Adrenal gland (tissue), 12 donors: ENCODE results near the gene MRGPRE. TPM values are rescaled to one million over a fixed set of nuclear protein-coding genes. Genes with fewer than 3 reads are reported as not detected.

Source experiments
- DNase-seq, 7 donors: peaks; one replicate each; pipeline ENCODE4 v3.0.0-alpha.2; 2019 to 2020
- H3K27ac ChIP-seq, 5 donors: fragments of 200-600 bp; sonication (generic) in 4 of 5; 1 replicate in 3 of 5; 2 replicates in 2 of 5; pipeline versions ENCODE4 v1.5.1 to v1.8.0; 2016 to 2020; ENCODE audit warnings: mild to moderate bottlenecking in 1 of 5
- H3K27me3 ChIP-seq: fragments of 200-600 bp; 2 replicates; pipeline ENCODE4 v1.8.0; 2021
- H3K36me3 ChIP-seq, 2 donors: fragments of 200-600 bp; replicated peaks in 1 of 2; 1 replicate in 1 of 2; 2 replicates in 1 of 2; pipeline versions ENCODE4 v1.5.1 to v1.8.0; 2018 to 2022
- H3K4me1 ChIP-seq, 2 donors: fragments of 200-600 bp; replicated peaks in 1 of 2; 1 replicate in 1 of 2; 2 replicates in 1 of 2; pipeline versions ENCODE4 v1.5.1 to v1.8.0; 2018 to 2021
- H3K4me3 ChIP-seq, 4 donors: fragments of 200-600 bp; sonication (generic) in 3 of 4; one replicate each; pipeline ENCODE4 v1.5.1; 2016 to 2018
- H3K9me3 ChIP-seq, 3 donors: fragments of 200-600 bp; sonication (generic) in 1 of 3; replicated peaks in 1 of 3; 1 replicate in 2 of 3; 2 replicates in 1 of 3; pipeline versions ENCODE4 v1.5.1 to v1.8.0; 2016 to 2021
- POLR2A ChIP-seq, 2 donors: fragments of 450-650 bp; IDR thresholded peaks; one replicate each; pipeline ENCODE4 v1.6.1; 2017; ENCODE audit warnings: antibody characterized with exemption in 2 of 2, mild to moderate bottlenecking in 2 of 2, moderate library complexity in 1 of 2
- WGBS, 4 donors: extraction: QIAGEN DNeasy Blood & Tissue Kit in 2 of 4; methylation state at CpG; one replicate each; pipeline versions ENCODE4 v1.1.5 to v1.1.7; 2013 to 2017; 5-methylcytosine and 5-hydroxymethylcytosine counted together
- intact Hi-C, 2 donors: fragments of 100-400 bp; cut with DNase I; formaldehyde crosslinking; loops; one replicate each; pipeline versions ENCODE4 v1.14.1 to v1.15.0; 2022 to 2023
- polyA plus RNA-seq, 3 donors: library from polyadenylated mRNA; stranded (reverse); fragments of 200-250 nt in 2 of 3; fragments of 350-450 nt in 1 of 3; fragmentation: Illumina TruSeq in 1 of 3; extraction: RNeasy Lipid Tissue Mini Kit (QIAGEN cat#74804) in 1 of 3; gene quantifications; one replicate each; pipeline ENCODE4 v1.2.3, GENCODE V29; 2013 to 2014
- total RNA-seq, 9 donors: library from RNA; depleted of rRNA in 4 of 9; stranded (reverse); fragments of >200 nt in 4 of 9; fragments of 120-200 nt in 1 of 9; fragmentation: NEBNext Ultra II Directional in 1 of 9; extraction: Animal tissue kit (Norgen Biotek cat#: 25700) in 1 of 9; gene quantifications; one replicate each; pipeline versions ENCODE4 v1.1.0 to v1.2.4, GENCODE V29; 2013 to 2023
- TF ChIP-seq, protein P1 (sequence below), 6 experiments: fragments of 450-650 bp in 4 of 6; fragments of 200-600 bp in 2 of 6; sonication (generic) in 1 of 6; IDR thresholded peaks; 1 replicate in 5 of 6; 2 replicates in 1 of 6; pipeline versions ENCODE4 v1.5.1 to v1.8.0; 2016 to 2021; ENCODE audit warnings: antibody characterized with exemption in 6 of 6, mild to moderate bottlenecking in 2 of 6, moderate library complexity in 1 of 6
- donor health status: healthy with polysubstance abuse.
- donor health status: Bipolar disorder and iron deficiency.
- donor health status: DM: yes; HTN: yes; CAD: no.
- donor health status: DM: no; HTN: no; CAD: no.
- donor health status: DM: no; HTN: no; CAD: no.
- donor health status: DM: yes; HTN: yes; CAD: no.

Gene MRGPRE
- total and polyA plus RNA-seq, 12 donors: not detected

DNA sequence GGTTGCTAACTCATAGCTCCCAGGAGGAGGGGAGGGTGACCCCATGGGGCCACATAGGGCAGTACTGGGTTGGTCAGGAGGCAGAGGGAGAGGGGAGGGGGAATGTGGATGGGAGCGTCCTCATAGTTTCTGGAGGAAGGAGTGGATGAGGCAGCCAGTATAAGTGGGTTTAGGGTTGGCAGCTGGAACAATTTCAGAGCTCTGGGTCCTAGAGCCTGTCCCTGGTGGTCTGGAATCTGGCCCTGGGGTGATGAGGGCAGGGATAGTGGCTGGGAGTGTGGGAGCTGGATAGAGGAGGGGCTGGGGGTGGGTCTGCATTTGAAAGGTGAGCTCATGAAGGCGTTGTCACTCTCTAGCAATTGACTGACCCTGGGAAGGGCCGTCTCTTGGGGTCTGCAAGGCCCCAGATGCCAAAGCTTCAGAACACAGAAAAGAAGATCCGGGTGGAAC is 8.3 kb downstream of the MRGPRE start:
- 42 to 64% (median 54%) methylated on average over 4 of the region's 4 CpGs for WGBS, 4 donors
- peak in 1 of 7 donors; percentile 4 for DNase-seq
- no peak overlapping the region for H3K4me3 ChIP-seq
- H3K27me3 ChIP-seq: peaks cover 18% of the 10 kb centered on the region
- H3K4me1 ChIP-seq: no peaks in the 10 kb centered on the region
- intact Hi-C loops: no loop called here
- no peak overlapping the region for H3K27ac ChIP-seq
- no peaks in the 10 kb centered on the region for H3K36me3 ChIP-seq
- TF ChIP-seq, protein P1, sequence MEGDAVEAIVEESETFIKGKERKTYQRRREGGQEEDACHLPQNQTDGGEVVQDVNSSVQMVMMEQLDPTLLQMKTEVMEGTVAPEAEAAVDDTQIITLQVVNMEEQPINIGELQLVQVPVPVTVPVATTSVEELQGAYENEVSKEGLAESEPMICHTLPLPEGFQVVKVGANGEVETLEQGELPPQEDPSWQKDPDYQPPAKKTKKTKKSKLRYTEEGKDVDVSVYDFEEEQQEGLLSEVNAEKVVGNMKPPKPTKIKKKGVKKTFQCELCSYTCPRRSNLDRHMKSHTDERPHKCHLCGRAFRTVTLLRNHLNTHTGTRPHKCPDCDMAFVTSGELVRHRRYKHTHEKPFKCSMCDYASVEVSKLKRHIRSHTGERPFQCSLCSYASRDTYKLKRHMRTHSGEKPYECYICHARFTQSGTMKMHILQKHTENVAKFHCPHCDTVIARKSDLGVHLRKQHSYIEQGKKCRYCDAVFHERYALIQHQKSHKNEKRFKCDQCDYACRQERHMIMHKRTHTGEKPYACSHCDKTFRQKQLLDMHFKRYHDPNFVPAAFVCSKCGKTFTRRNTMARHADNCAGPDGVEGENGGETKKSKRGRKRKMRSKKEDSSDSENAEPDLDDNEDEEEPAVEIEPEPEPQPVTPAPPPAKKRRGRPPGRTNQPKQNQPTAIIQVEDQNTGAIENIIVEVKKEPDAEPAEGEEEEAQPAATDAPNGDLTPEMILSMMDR (IDR thresholded peaks at IDR 0.05): no peak
- no peak for TF ChIP-seq POLR2A (IDR thresholded peaks at IDR 0.05)
- H3K9me3 ChIP-seq: no peaks in the 10 kb centered on the region

DNA sequence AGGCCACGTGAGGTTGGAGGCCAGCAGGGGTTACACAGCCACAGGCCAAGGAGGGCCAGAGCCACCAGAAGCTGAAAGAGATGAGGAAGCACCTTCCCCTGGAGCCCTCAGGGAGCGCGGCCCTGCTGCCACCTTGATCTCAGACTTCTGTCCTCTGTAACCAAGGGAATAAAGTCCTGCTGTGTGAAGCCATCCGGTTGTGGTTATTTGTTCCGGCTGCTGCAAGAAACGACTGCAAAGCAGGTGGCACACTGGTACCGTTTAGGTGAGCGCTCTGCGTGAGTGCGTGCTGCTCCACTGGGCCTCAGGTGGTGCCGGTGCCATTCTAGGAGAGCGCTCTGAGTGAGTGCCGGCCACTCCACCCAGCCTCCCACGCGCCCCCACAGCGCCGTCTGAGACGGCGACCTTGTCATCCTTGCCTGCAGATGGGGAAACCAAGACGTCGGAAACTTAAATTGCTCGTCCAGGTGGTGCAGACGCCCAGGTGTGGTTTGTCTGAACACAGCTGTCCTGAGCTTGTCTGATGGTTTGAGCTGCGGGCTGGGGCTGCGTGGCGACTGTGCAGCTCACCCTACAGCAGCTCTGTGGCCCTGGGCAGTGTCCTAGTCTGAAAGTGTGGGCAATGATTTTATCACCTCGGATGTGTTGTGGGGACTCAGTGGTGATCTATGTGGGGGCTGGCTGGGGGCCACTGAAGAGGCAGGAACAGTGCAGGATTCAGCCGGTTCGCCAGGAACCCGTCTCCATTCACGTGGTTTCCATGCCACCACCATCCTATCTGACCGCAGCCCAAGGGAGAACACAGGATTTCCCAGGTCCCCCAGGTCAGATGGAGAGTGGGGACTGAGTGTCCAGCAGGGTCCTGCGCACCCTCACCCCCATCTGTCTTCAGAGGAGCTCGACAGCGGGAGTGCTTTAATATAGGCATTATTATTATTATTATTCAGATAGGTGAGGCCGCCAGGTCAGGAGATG is 9.0 kb downstream of the MRGPRE start:
- no peaks in the 10 kb centered on the region for H3K4me1 ChIP-seq
- WGBS, 4 donors: 64 to 79% (median 72%) methylated on average over 8 to 36 of the region's 36 CpGs
- no peak overlapping the region for H3K4me3 ChIP-seq
- H3K27me3 ChIP-seq: peaks cover 18% of the 10 kb centered on the region
- peak in 1 of 7 donors; percentile 8 for DNase-seq
- H3K27ac ChIP-seq: no peak overlapping the region
- no peak for TF ChIP-seq POLR2A (IDR thresholded peaks at IDR 0.05)
- TF ChIP-seq, protein P1 (IDR thresholded peaks at IDR 0.05): no peak
- H3K36me3 ChIP-seq: no peaks in the 10 kb centered on the region
- intact Hi-C loops: no loop called here
- H3K9me3 ChIP-seq: no peaks in the 10 kb centered on the region

DNA sequence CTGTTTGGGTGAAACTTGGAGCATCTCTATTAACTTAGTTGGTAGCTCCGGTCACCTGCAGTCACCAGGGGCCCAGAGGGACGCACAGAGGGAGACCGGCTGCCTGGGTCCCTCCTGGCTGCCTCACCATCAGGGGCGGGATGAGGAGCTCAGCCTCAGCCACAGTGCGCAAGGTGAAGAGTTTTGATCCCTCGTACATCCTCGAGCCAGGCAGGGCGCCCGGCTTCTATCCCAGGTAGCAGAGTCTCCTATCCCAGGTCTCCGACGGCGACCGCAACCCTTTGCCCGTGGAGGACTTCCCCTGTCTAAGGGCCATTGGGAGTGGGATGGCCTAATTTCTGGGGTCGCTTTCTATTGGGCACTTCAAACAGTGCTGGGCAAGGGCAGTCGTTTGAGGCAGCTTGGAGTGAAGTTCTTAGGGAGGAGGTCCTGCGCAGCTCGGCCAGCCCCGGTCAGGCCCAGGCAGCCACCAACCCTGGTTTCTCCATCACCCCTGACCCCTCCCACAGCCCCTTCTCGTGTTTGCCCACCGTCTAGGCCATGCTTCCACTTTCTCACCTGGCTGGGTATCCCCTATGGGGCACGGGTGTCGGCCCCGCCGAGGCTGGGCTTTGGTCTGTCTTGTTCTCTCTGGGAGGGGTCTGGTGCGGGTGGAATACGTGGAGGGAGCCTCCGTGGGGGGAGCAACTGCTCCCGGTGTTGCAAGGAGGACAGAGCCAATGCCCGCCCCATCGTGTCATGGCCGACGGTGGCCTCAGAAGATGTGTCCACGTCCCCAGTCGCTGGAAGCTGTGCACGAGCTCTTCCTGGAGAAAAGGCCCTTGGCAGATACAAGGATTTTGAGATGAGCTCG is 10.0 kb downstream of the MRGPRE start:
- Histone ChIP-seq H3K36me3 (no peaks in the 10 kb centered on the region), H3K27me3 (peaks cover 15% of the 10 kb centered on the region), H3K27ac (no peak overlapping the region), H3K9me3 (no peaks in the 10 kb centered on the region), H3K4me3 (no peak overlapping the region), H3K4me1 (no peaks in the 10 kb centered on the region)
- TF ChIP-seq, protein P1 (IDR thresholded peaks at IDR 0.05): no peak
- no peak for TF ChIP-seq POLR2A (IDR thresholded peaks at IDR 0.05)
- DNase-seq: peak in 4 of 7 donors; percentile 5 to 29 (median 13)
- 76 to 85% (median 77%) methylated on average over 31 to 37 of the region's 37 CpGs for WGBS, 4 donors
- intact Hi-C loops: no loop called here
